SW480 (cell line): ENCODE results near the gene STOML3.
"Not testable (repeated sequence)": the region's sequence is repeated elsewhere in the genome, so short reads cannot be mapped to it uniquely, and the experiment has no call there.

Source experiments
- DNase-seq: peaks from one replicate; pipeline ENCODE4 v3.0.0-alpha.2; 2016; ENCODE audit warnings: low spot score

Gene STOML3

GRCh38 chr13:38990693-38991092 lies at the start of gene STOML3:
Gene STOML3, minus strand, starts transcription at chr13:38990831. Its CDS starts 110 bp downstream, at chr13:38990721.
- DNase-seq, result no peak

GRCh38 chr13:39040206-39040605 lies 49.6 kb upstream of the STOML3 start:
- no peak for DNase-seq

GRCh38 chr13:39039041-39039440 lies 48.4 kb upstream of the STOML3 start:
- DNase-seq, result no peak

- DNase-seq, result peak; percentile 56
Measured at GRCh38 chr13:39038569-39039030, 48.0 kb upstream of the STOML3 start.

- peak; percentile 97 for DNase-seq
Measured at GRCh38 chr13:39037880-39038568, 47.4 kb upstream of the STOML3 start, which contains the start of the genes NHLRC3 and PROSER1. Gene NHLRC3, plus strand, starts transcription at chr13:39038456. Its CDS starts 184 bp downstream, at chr13:39038640. Gene PROSER1, minus strand, starts transcription at chr13:39038089. Its CDS starts 847 bp downstream, at chr13:39037242.

- no peak for DNase-seq
Measured at GRCh38 chr13:39037410-39037879, 46.8 kb upstream of the STOML3 start.

- DNase-seq, result peak; percentile 49
Measured at GRCh38 chr13:39036212-39036611, 45.6 kb upstream of the STOML3 start.

GRCh38 chr13:39035799-39036198 lies 45.2 kb upstream of the STOML3 start:
- DNase-seq, result no peak

GRCh38 chr13:39035204-39035603 lies 44.6 kb upstream of the STOML3 start:
- no peak for DNase-seq

GRCh38 chr13:39034085-39034484 lies 43.5 kb upstream of the STOML3 start:
- no peak for DNase-seq

- no peak for DNase-seq
Measured at GRCh38 chr13:39032150-39032549, 41.5 kb upstream of the STOML3 start.

- DNase-seq, result no peak
Measured at GRCh38 chr13:39025433-39025839, 34.8 kb upstream of the STOML3 start.

GRCh38 chr13:39023761-39024160 lies 33.1 kb upstream of the STOML3 start:
- DNase-seq, result no peak

GRCh38 chr13:39023316-39023715 lies 32.7 kb upstream of the STOML3 start:
- no peak for DNase-seq

GRCh38 chr13:39020853-39021462 lies 30.3 kb upstream of the STOML3 start:
- DNase-seq, result no peak

GRCh38 chr13:39016787-39017186 lies 26.2 kb upstream of the STOML3 start:
- DNase-seq, result peak; percentile 54

GRCh38 chr13:39016087-39016486 lies 25.5 kb upstream of the STOML3 start:
- no peak for DNase-seq

- no peak for DNase-seq
Measured at GRCh38 chr13:39013462-39013861, 22.8 kb upstream of the STOML3 start.

- no peak for DNase-seq
Measured at GRCh38 chr13:39012608-39013007, 22.0 kb upstream of the STOML3 start.

GRCh38 chr13:39006371-39007111 lies 15.9 kb upstream of the STOML3 start:
- not testable (repeated sequence) for DNase-seq

- DNase-seq, result no peak
Measured at GRCh38 chr13:38998739-38999138, 8.1 kb upstream of the STOML3 start.

GRCh38 chr13:38993381-38993780 lies 2.8 kb upstream of the STOML3 start:
- DNase-seq, result no peak

GRCh38 chr13:38981096-38981495 lies 9.5 kb downstream of the STOML3 start:
- DNase-seq, result no peak
